CD4-positive, alpha-beta T cell treated with Interleukin-15 for 1 hour (primary cell): ENCODE results near the gene SPINT1.
"Not testable (repeated sequence)": the region's sequence is repeated elsewhere in the genome, so short reads cannot be mapped to it uniquely, and the experiment has no call there.

Experiments
- DNase-seq: peaks from one replicate; pipeline ENCODE4 v3.0.0-alpha.2; 2020

Gene SPINT1

GRCh38 chr15:40830884-40831283, 13.0 kb upstream of the SPINT1 start:
- DNase-seq: no peak

- DNase-seq: no peak
Observed at GRCh38 chr15:40831861-40832260, 12.0 kb upstream of the SPINT1 start.

GRCh38 chr15:40832903-40833302, 10.9 kb upstream of the SPINT1 start:
- DNase-seq: no peak

- no peak for DNase-seq
Observed at GRCh38 chr15:40836020-40836419, 7.8 kb upstream of the SPINT1 start.

GRCh38 chr15:40838756-40839155, 5.1 kb upstream of the SPINT1 start:
- no peak for DNase-seq

GRCh38 chr15:40841741-40842140, 2.1 kb upstream of the SPINT1 start:
- no peak for DNase-seq

- no peak for DNase-seq
Observed at GRCh38 chr15:40843261-40843884, 475 bp upstream of the SPINT1 start.

- DNase-seq: peak; percentile 26
Observed at GRCh38 chr15:40844696-40845030, 815 bp downstream of the SPINT1 start.

- DNase-seq: no peak
Observed at GRCh38 chr15:40845036-40845435, 1.2 kb downstream of the SPINT1 start.

- DNase-seq: no peak
Observed at GRCh38 chr15:40845511-40846284, 1.9 kb downstream of the SPINT1 start.

- no peak for DNase-seq
Observed at GRCh38 chr15:40846841-40847222, 3.0 kb downstream of the SPINT1 start.

- peak; percentile 68 for DNase-seq
Observed at GRCh38 chr15:40847223-40847961, 3.5 kb downstream of the SPINT1 start.

GRCh38 chr15:40850576-40851112, 6.8 kb downstream of the SPINT1 start:
- DNase-seq: no peak

- DNase-seq: no peak
Observed at GRCh38 chr15:40852529-40852928, 8.7 kb downstream of the SPINT1 start.

- no peak for DNase-seq
Observed at GRCh38 chr15:40853241-40853890, 9.5 kb downstream of the SPINT1 start.

GRCh38 chr15:40854161-40854560, 10.3 kb downstream of the SPINT1 start:
- DNase-seq: no peak

GRCh38 chr15:40855706-40856234, 11.9 kb downstream of the SPINT1 start:
- no peak for DNase-seq

- DNase-seq: no peak
Observed at GRCh38 chr15:40856746-40857145, 12.9 kb downstream of the SPINT1 start.

GRCh38 chr15:40857601-40858341, 13.9 kb downstream of the SPINT1 start:
- peak; percentile 72 for DNase-seq

- no peak for DNase-seq
Observed at GRCh38 chr15:40858706-40859105, 14.9 kb downstream of the SPINT1 start.

GRCh38 chr15:40859206-40859851, 15.5 kb downstream of the SPINT1 start:
- peak; percentile 76 for DNase-seq

GRCh38 chr15:40861147-40861546, 17.3 kb downstream of the SPINT1 start:
- DNase-seq: not testable (repeated sequence)
